HG02981 (cell line): ENCODE results near the gene SSR4.

ENCODE experiments used
- ATAC-seq: cut with Tn5 transposase; IDR thresholded peaks from one replicate; pipeline ENCODE4 v1.9.1; 2021; ENCODE audit warnings: mild to moderate bottlenecking, moderate library complexity; ENCODE audit not compliant: unreplicated experiment

The SSR4 gene

DNA sequence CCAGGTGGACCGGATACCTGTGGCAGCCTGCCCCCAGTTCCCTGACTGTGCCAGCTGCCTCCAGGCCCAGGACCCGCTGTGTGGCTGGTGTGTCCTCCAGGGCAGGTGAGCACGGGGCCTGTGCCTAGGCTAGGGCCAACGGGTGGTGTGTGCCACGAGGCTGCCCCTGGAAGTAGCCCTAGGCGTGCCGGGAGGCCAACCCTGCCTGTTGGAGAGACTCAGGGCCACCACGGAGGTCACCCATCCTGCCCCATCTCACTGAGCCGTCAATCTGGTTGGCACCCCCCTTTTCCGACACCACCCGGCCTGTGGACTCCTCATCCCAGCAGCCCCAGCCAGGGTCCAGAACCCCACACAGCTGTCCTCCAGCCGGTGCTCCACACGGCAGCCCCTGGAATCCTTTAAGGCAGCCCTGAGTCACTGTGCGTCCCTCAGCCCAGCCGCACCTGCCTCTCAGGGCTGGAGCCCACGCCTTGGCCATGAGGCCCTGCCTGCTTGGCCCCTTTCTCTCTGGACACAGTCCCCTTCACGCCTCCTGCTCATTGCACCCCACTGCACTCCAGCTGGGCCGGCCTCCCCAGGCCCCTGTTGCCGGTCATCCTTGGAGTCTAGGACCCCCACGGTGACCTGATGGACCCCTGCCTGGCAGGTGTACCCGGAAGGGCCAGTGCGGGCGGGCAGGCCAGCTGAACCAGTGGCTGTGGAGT lies 25.2 kb upstream of the SSR4 start:
- no peak for ATAC-seq

DNA sequence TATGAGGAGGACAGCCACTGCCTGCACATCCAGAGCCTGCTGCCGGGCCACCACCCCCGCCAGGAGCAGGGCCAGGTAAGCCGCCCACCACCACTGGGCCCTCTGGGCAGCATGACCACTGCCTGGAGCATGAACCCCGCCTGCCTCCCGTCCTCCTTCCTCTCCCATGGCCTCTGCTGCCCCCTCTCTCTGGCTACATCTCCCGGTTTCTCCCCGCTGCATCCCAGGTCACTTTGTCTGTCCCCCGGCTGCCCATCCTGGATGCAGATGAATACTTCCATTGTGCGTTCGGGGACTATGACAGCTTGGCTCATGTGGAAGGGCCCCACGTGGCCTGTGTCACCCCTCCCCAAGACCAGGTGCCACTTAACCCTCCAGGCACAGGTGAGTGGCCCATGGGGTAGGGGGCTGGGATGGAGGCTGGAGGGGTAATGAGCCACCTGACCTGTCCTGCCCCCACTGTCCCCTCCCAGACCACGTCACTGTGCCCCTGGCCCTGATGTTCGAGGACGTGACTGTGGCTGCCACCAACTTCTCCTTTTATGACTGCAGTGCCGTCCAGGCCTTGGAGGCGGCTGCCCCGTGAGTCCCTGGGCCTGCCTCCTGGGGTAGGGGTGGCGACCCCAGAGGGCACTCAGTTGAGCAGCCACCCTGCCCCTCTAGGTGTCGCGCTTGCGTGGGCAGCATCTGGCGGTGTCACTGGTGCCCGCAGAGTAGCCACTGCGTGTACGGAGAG lies 24.4 kb upstream of the SSR4 start:
- no peak for ATAC-seq

DNA sequence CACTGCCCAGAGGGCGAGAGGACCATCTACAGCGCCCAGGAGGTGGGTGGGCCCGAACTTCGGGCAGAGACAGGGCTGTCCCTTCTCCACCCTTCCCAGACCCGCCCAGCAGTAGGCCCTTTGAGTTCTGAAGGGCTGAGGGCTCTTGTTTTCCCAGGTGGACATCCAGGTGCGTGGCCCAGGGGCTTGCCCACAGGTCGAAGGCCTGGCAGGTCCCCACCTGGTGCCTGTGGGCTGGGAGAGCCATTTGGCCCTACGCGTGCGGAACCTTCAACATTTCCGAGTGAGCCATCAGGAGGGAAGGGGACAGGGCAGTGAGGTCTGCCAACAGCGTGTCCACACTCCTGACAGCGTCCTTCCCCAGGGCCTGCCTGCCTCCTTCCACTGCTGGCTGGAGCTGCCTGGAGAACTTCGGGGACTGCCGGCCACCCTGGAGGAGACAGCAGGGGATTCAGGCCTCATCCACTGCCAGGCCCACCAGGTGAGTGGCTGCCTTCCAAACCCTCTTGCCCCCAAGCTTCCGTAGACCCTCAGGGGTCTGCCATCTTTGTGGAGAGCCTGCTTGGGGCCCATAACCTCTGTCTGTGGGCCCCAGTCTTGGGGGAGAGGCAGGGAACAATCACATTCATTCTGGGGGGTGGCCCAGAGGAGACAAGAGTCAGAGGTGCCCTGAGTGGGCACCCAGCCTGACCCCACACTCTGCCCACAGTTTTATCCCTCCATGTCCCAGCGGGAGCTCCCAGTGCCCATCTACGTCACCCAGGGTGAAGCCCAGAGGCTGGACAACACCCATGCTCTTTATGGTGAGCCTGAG lies 23.7 kb upstream of the SSR4 start:
- ATAC-seq: no peak

DNA sequence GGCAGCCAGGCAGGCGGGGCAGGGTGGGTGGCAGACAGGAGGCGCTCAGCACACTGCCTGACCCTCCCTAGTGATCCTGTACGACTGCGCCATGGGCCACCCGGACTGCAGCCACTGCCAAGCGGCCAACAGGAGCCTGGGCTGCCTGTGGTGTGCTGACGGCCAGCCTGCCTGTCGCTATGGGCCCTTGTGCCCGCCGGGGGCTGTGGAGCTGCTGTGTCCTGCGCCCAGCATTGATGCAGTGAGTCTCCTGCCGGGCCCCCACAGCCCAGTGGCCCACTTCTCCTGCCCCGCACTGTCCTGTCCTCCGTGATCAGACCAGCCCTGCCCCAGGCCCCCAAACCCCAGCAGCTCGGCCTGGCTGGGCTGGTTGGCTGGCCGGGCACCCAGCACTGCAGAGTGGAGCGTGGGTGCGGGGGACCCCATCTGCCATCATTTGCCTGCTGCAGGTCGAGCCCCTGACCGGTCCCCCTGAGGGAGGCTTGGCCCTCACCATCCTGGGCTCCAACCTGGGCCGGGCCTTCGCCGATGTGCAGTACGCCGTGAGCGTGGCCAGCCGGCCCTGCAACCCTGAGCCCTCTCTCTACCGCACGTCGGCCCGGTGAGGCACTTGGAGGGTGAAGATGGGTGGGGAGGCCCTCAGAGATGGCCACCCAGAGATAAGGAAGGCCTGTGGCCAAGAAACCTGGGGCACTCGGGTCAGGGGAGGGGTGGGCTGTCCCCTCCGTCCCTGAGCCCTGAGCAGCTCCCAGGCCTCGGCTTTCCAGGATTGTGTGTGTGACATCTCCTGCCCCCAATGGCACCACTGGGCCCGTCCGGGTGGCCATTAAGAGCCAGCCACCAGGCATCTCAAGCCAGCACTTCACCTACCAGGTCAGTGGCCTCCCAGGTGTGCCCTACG lies 22.8 kb upstream of the SSR4 start:
- no peak for ATAC-seq

DNA sequence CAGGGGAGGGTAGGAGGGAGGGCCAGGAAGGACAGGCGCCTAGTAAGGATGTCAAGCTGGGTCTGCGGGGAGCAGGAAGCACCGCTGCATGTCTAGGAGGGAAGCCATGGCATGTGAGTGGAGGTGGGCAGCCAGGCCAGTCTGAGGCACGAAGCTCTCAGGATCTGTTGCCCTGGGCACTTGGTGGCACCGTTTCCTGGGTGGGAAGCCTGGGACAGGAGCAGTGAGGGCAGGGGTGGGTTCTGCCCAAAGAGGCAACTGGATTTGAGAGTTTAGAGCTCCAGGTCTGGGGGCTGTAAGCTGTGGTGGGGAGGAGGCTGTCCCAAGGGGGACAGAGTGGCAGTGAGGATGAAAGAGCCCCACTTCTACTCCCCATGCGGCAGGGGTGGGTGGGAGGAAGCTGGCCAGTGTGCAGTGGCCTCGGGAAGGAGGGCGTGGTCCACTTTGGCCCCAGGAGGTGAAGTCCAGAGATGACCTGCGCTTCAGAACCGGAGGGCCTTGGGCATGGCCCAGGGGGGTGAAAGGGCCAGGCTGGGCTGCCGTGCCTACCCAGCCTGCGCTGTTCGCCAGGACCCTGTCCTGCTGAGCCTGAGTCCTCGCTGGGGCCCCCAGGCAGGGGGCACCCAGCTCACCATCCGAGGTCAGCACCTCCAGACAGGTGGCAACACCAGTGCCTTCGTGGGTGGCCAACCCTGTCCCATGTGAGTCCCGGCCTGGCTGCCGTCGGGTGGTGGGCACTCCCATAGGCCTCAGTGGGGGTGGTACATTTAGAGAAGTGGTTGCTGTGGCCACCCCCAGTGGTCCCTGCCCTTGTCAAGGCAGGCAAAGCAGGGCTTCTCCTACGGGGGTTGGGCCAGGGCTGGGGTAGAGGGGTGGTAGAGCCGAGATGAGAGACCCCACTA lies 21.9 kb upstream of the SSR4 start:
- ATAC-seq: no peak

DNA sequence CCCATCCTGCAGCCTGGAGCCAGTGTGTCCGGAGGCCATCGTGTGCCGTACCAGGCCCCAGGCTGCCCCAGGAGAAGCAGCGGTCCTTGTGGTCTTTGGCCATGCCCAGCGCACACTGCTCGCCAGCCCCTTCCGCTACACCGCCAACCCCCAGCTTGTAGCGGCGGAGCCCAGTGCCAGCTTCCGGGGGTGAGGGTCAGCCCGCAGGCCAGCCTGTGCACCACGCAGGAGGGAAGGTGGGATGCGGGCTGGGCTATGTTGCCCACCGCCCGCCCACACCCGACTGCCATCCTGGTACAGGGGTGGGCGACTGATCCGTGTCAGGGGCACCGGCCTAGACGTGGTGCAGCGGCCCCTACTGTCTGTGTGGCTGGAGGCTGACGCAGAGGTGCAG lies 21.3 kb upstream of the SSR4 start:
- ATAC-seq: no peak

DNA sequence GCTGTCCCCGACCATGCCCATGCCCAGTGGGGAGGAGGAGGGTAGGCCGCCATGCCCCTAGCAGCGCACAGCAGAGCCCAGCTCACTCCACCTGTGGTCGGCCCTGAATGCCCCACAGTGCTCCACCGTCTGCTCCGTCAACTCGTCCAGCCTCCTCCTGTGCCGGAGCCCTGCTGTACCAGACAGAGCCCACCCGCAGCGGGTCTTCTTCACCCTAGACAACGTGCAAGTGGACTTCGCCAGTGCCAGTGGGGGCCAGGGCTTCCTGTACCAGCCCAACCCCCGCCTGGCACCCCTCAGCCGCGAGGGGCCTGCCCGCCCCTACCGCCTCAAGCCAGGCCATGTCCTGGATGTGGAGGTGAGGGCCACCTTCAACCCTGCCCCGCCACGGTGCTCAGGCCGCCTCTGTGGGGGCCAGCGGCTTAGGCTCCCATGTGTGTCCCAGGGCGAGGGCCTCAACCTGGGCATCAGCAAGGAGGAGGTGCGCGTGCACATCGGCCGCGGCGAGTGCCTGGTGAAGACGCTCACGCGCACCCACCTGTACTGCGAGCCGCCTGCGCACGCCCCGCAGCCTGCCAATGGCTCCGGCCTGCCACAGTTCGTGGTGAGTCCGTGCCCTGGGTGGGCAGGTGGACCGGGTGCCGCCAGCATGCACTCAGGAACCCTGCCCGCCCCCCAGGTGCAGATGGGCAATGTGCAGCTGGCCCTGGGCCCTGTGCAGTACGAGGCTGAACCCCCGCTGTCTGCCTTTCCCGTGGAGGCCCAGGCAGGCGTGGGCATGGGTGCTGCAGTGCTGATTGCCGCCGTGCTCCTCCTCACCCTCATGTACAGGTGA lies 20.5 kb upstream of the SSR4 start:
- ATAC-seq: no peak

DNA sequence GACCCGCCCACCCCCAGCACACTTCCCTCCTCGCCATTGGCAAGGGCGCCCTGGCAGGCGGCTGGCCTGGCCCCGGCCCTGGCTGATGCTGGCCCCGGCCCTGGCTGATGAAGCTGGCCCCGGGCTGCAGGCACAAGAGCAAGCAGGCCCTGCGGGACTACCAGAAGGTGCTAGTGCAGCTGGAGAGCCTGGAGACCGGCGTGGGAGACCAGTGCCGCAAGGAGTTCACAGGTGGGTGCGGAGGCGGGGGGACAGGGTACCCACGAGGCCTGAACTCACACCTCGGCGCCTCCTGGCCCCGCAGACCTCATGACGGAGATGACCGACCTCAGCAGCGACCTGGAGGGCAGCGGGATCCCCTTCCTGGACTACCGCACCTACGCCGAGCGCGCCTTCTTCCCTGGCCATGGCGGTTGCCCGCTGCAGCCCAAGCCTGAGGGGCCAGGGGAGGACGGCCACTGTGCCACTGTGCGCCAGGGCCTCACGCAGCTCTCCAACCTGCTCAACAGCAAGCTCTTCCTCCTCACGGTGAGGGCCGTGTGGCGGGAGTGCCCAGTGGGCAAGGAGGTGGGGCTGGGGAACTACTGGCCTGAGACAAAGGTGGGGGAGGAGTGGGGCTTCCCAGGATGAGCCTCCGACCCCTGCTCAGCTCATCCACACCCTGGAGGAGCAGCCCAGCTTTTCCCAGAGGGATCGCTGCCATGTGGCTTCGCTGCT lies 19.7 kb upstream of the SSR4 start:
- ATAC-seq: no peak

DNA sequence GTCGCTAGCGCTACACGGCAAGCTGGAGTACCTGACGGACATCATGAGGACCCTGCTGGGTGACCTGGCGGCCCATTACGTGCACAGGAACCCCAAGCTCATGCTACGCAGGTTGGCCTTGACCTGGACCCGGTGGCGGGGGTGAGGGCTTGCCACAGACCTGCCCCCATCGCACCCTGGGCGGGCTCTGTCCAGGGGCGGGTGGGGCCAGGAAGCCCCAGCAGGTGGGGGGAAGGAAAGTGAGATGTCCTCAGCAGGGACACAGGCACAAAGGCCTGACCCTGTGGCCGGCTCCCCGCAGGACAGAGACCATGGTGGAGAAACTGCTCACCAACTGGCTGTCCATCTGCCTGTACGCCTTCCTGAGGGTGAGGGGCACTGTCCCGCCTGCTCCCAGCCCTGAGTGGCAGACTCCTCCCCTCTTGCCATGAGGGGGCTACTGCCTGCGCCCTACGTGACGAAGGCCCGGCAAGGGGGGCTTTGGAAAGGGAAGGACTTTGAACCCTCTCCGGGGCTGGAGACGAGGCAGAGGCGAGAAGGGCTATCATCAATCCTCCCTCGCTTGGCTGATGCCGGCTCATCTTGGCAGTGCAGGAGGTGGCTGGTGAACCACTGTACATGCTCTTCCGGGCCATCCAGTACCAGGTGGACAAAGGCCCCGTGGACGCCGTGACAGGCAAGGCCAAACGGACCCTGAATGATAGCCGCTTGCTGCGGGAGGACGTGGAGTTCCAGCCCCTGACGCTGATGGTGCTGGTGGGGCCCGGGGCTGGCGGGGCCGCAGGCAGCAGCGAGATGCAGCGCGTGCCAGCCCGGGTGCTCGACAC lies 19.0 kb upstream of the SSR4 start:
- no peak for ATAC-seq

DNA sequence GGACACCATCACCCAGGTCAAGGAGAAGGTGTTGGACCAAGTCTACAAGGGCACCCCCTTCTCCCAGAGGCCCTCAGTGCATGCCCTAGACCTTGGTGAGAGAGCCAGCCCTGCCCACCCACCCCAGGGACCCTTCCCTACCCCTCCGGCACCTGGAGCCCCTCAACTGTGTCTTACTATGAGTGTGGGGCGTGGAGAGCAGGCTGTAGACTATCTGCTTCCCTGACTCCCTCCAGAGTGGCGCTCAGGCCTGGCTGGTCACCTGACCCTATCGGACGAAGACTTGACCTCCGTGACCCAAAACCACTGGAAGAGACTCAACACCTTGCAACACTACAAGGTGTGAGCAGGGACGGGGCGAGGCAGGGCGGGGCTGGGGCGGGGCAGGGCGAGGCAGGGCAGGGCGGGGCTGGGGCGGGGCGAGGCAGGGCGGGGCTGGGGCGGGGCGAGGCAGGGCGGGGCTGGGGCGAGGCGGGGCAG lies 18.3 kb upstream of the SSR4 start:
- ATAC-seq: no peak

DNA sequence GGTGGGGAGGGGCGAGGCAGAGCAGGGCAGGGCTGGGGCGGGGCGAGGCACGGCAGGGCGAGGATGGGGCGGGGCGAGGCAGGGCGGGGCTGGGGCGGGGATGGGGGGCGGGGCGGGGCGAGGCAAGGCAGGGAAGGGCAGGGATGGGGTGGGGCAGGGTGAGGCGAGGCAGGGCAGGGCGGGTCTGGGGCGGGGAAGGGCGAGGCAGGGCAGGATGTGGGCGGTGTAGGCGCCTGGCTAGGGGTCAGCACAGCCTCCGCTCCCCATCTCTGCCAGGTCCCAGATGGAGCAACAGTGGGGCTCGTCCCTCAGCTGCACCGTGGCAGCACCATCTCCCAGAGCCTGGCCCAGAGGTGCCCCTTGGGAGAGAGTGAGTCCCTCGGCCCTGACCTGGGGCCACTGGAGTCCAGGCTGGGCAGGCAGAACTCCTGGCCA lies 17.8 kb upstream of the SSR4 start:
- no peak for ATAC-seq

DNA sequence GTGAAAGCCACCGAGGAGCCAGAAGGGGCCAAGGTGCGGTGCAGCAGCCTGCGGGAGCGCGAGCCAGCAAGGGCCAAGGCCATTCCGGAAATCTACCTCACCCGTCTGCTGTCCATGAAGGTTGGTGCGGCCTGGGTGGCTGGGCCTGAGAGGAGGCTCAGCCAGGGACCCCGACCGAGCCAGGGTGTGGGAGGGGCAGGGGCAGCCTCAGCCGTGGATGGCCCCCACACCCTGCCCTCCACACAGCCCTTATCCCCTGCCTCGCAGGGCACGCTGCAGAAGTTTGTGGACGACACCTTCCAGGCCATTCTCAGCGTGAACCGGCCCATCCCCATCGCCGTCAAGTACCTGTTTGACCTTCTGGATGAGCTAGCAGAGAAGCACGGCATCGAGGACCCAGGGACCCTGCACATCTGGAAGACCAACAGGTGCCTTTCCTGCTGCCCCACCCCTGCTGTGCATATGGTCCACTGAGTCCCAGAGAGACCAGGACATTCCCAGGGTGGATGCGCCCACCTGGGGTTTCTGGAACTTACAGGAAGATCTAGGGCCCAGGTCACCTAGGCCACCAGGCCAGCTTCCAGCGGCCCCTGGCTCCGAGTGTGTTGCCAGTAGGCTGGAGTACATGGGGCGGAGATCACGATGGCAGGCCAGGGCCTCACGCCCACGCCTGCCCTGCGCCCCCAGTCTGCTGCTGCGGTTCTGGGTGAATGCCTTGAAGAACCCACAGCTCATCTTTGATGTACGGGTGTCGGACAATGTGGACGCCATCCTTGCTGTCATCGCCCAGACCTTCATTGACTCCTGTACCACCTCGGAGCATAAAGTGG lies 17.0 kb upstream of the SSR4 start:
- no peak for ATAC-seq

DNA sequence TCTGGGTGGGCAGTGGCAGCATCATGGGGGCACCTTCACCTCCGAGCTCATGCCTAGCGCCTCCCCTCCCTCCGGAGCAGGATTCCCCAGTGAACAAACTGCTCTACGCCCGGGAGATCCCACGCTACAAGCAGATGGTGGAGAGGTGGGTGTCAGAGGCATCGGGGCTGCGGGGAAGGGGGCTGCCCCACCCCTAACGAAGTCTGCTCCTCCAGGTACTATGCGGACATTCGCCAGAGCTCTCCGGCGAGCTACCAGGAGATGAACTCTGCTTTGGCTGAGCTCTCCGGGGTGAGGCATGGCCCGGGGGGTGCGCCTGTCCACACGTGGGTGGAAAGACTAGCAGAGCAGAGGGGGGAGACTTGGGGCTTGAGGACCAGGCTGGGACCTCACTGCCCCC lies 16.3 kb upstream of the SSR4 start:
- no peak for ATAC-seq

DNA sequence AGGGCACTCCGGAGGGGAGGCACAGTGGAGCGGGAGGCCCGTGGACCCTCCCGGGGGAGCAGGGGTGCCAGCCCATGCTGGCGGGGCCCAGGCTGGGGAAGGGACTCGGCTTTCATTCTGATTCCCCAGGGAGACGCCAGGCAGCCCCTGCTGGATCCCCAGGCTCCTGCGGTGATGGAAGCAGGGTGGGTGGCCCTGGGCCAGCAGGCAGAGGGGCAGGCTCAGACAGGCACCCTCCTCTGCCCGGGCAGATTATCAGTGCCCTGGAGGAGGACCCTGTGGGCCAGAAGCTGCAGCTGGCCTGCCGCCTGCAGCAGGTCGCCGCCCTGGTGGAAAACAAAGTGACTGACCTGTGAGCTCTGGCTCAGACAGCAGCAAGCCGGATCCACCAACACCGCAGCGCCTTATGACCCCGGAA lies 15.8 kb upstream of the SSR4 start:
- no peak for ATAC-seq

DNA sequence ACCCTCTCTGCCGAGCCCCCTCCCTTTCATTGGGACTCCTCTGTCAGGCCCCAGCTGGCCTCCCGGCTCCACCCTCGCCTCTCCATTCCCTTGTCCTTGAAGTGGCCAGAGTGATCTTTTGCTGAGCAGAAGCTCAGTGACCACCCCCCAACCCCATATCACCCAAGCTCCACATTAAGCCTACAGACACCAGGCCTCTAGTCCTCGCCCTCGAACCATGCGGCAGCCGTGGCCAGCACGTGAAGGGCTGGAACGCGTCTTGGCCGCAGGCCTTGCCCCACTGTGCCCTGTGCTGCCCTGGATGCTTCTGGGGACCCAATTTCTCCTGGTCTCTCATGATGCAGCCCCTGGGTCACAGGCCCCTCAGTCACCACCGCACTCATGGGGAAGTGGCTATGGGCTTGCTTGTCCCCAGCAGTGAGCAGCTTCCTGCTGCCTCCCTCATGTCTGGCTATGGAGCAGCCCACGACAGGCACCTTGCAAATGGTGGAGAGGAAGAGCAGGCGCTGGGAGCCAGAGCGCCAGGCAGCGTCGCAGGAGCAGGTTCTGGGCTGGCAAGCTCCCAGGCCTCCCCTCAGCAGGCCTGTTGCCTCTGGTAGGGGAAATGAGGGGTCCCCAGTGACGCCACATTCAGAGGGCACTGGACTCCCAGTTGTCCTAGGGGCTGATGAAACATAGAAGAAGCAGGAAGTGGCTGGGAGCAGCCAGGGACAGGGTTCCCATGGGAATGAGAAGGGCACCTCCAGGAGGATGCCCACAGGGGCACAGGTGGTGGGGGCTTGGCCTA lies 14.4 kb upstream of the SSR4 start:
- ATAC-seq: no peak
